Superior temporal gyrus (tissue), 1 donor: Measurements from ENCODE around the gene WASF3.

Experiments used
- DNase-seq: peaks from one replicate; pipeline ENCODE4 v3.0.0-alpha.2; 2016; ENCODE audit errors: extremely low spot score

WASF3 gene

DNA sequence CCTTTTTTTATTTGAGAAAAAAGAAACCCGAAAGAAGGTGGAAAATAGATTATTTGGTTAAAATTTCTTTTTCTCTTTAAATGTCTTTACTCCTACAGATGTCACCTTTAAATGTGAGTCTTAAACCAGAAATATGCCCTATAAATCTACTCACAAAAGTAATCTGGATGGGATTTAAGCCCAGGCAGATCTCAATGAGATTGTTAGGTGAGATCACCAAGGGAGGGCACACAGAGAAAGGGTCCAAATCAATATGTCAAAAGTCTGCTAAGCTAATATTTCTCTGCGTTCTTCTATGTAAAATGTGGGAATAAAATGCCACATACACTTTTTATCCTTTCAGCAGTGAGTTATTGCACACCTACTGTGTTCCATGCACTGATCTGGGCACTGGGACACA is 32.9 kb downstream of the WASF3 start:
- DNase-seq: no peak

- DNase-seq: no peak
These were observed 33.5 kb downstream of the WASF3 start for GRCh38 chr13:26590951-26591350.

DNA sequence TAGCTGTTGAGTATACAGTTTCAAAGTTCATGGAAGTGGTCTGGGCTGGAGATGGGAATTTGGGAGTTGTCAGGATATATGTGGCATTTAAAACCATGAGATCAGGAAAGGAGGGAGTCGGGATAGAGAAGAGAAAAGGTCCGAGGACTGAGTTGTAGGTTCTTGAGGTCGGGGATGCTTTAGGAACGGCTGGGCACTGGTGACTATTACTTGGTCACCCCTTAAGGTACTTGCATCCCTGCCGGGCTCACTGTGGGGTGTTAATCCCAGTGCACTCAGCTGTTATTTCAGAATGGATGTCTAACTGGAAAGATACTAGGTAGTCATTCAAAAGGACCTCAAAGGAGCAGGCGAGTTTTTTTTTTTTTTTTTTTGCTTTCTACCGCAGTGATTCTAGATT is 34.2 kb downstream of the WASF3 start:
- DNase-seq: no peak

DNA sequence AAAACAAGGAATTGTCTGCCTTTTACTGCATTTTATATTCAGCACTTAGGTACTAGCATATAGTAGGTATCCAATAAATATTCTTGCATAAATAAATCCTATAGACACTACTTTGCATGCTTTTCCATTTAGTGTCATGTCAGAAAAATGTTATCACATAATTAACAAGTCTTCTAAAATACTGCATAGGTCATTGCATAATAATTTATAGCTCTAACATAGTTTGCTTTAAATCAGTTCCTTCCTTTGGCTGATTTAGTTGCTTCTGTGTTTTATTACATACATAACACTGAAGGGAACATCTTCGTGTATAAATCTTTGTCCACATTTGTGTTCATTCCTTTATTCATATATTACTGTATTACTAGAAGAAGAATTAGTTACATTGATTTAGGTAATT is 36.2 kb downstream of the WASF3 start:
- no peak for DNase-seq

GRCh38 chr13:26594363-26594762 is 36.9 kb downstream of the WASF3 start:
- no peak for DNase-seq

GRCh38 chr13:26596458-26596857 is 39.0 kb downstream of the WASF3 start:
- no peak for DNase-seq

GRCh38 chr13:26599403-26599802 is 41.9 kb downstream of the WASF3 start:
- DNase-seq: no peak

DNA sequence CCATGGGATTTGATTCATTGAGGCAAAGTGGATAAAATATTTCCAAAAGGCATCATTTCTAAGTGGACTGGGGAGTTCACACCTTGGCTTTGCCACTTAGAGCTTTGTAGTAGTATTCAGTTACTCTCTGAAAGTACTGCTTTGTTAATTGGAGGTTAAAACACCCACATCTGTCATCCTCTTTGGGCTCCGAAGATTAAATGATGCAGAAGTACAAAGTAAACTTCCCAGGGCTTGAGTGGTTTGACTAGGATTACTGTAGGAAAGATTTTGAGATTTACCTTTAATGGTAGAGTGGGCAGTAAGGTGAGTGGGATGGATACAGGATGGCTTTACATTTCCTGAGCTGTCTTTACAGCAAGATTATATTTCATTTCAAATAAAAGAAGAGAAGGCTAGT is 42.4 kb downstream of the WASF3 start:
- DNase-seq: no peak

- DNase-seq: no peak
These were observed 42.9 kb downstream of the WASF3 start for GRCh38 chr13:26600343-26600742.

DNA sequence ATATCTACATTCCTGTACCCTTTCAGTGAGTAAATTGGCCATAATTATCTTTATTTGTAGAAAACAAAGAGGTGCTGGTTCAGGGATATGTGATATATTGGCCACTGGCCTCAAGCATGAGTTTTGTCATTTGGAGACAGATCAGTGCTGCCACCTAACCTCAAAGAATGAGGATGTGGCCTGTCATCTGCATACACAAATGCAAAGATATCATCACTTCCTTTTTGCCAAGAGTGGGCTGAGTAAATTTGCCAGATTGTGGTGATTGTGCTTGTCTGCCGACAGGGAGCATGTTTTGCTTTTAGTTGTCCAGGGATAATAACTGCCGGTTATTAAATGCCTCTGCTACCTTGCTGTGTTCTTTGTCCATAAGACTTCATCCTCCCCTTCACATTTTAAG is 44.2 kb downstream of the WASF3 start:
- DNase-seq: no peak

DNA sequence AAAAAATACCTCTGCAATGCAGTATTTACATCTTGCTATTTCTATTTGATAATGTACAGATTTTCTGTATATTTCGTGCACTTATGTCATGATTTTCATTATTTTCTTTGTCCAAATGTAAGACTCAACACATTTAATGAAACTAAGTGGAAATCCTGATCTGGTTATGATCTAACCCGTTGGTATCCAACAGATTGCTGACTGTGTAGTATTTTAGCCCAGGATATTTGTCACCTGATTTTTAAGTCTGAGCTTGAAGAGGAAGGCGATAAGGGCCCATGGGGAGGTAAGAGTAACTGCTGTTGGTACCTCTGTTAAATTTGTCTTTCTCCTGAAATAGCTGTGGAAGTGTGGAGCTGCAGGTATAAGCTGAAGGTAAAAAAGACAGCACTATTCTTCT is 45.3 kb downstream of the WASF3 start:
- no peak for DNase-seq

DNA sequence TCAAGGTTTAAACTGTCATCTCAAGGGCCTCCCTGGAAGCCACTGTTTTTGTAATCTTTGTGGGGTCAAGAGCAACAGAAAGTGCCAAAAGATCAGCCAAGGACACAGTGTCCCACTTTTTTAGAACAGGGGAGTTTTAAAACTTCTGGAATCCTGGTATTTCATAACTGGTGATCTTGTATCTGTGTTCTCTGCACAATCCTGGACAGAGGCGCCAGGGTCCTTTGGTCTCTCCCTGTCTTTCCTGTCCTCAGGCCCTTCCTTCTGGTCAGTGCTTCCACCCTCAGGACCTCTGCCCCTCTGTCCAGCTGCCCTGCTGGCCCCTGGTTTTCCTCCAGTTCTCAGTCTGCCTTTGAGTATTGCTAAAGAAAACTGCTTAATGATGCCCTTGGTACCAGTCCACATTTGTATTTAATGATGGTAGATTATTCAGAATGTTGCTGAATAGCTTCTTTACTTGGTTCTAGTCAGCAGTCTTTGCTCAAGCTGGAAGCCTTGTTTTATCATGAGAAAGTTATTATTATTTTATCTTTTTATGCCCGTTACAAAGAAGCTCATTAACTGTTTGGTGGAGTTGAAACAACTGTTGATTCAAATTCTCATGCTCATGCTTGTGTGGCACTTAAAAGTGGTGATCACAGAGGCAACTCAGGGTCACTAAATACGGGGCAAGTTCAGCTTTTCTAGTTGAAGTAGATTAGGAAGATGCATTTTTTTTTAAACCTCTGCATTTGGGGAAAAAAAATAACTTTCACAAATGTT is 47.5 kb downstream of the WASF3 start:
- DNase-seq: no peak

GRCh38 chr13:26605845-26606244 is 48.4 kb downstream of the WASF3 start:
- DNase-seq: no peak

GRCh38 chr13:26606631-26607030 is 49.1 kb downstream of the WASF3 start:
- no peak for DNase-seq

- no peak for DNase-seq
These were observed 57.2 kb downstream of the WASF3 start for GRCh38 chr13:26614721-26615120.

- no peak for DNase-seq
These were observed 58.6 kb downstream of the WASF3 start for GRCh38 chr13:26616126-26616525.

DNA sequence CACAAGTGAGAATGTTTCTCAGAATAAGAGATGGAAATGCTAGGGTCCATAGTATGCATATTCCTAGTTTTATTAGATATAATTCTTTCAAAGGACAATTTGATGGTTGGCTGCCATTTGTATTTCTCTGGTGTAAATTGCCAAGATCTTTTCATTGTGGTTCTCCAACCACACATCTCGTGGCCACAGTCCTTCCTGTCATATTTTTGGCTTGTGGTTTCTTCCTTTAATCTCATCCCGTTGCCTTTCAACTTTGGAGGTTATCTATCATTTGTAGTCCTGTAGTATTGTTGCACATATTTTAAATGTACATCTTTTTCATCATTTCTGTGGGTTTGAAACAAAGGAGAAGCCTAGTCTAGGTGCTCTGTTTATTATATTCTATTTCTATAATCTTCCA is 61.2 kb downstream of the WASF3 start:
- no peak for DNase-seq

- no peak for DNase-seq
These were observed 61.9 kb downstream of the WASF3 start for GRCh38 chr13:26619358-26619757.

GRCh38 chr13:26621731-26622401 is 64.4 kb downstream of the WASF3 start:
- no peak for DNase-seq

DNA sequence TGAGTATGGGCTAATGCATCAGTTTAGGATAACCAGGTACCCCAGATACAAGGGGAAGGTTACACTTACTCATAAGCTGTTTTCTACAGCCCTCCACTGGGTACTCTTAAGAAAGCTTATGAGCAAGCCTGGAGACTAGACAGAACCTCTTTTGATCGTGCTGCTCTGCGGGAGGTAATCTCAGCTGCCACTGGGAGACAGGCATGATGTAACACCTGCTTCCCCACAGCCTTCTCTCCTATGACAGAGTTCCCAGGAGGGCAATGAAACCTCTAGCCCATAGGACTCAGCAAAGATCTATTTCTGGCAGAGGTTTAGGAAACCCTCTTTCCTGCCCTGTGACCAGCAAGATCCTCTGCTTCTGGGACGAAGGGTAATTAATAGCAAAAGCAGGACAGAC is 65.6 kb downstream of the WASF3 start:
- DNase-seq: no peak

GRCh38 chr13:26624572-26624971 is 67.1 kb downstream of the WASF3 start:
- no peak for DNase-seq

DNA sequence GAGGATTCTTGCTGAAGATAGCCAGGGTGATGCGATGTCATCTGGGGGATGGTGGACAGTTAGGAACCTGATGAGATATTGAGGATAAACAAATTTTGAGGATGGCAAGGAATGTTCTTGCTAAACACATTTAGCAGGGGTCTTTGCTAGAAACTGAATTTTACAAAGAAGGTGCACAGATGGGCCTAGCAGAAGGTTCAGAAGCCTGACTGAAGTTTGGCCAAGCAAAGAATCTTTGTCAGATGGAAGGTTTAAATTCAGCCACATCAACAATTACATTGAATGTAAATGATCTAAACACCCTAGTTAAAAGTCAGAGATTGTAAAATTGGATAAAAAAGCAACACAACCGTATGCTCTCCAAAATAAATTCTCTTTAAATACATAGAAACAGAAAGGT is 68.8 kb downstream of the WASF3 start:
- no peak for DNase-seq

DNA sequence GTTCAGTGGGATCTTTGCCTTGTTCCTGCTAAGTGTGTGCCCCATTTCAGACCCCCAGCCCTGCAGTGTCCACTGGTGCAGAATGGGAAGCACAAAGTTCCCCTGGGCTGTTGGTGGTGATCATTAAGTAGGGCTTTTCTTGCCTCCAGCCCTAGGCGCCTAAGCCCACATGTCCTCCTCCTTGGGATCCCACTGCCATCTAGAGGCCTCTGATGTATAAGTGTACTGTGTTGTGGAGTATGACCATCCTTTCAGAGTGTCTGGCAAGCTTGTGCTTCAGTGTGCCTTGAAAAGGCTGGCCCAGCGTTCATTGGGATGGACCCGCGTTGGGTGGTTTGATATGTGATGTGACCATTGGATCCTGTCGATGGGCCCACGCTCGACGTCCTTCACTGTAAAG is 71.2 kb downstream of the WASF3 start:
- no peak for DNase-seq
